ENCODE results near the gene OR10A6. TPM values are rescaled to one million over a fixed set of nuclear protein-coding genes. Genes with fewer than 3 reads are reported as not detected.

Gene OR10A6
- total RNA-seq, 1 donor from 2014 or later: not detected

GRCh38 chr11:7964873-7965272 lies 33.8 kb upstream of the OR10A6 start:
- intact Hi-C loops (cut with DNase I): no loop called here
- Histone ChIP-seq H3K4me3 (no peak overlapping the region), H3K36me3 (no peaks in the 10 kb centered on the region), H3K27me3 (no peaks in the 10 kb centered on the region), H3K4me1 (no peaks in the 10 kb centered on the region), H3K9me3 (no peaks in the 10 kb centered on the region), H3K27ac (peak overlapping the region; percentile 15 to 63)
- TF ChIP-seq CTCF (IDR thresholded peaks at IDR 0.05): no peak
- no peak for DNase-seq (ENCODE audit: low spot score in 2 of 2)

GRCh38 chr11:7964261-7964660 lies 33.2 kb upstream of the OR10A6 start:
- intact Hi-C loops (cut with DNase I): no loop called here
- no peak for TF ChIP-seq CTCF (IDR thresholded peaks at IDR 0.05)
- H3K27me3 ChIP-seq: no peaks in the 10 kb centered on the region
- no peaks in the 10 kb centered on the region for H3K4me1 ChIP-seq
- peak overlapping the region; percentile 15 to 63 for H3K27ac ChIP-seq
- no peaks in the 10 kb centered on the region for H3K36me3 ChIP-seq
- no peak overlapping the region for H3K4me3 ChIP-seq
- no peak for DNase-seq (ENCODE audit: low spot score in 2 of 2)
- H3K9me3 ChIP-seq: no peaks in the 10 kb centered on the region

- H3K9me3 ChIP-seq: no peaks in the 10 kb centered on the region
- no peak overlapping the region for H3K27ac ChIP-seq
- TF ChIP-seq CTCF (IDR thresholded peaks at IDR 0.05): no peak
- H3K36me3 ChIP-seq: no peaks in the 10 kb centered on the region
- no peaks in the 10 kb centered on the region for H3K27me3 ChIP-seq
- H3K4me1 ChIP-seq: no peaks in the 10 kb centered on the region
- no peak overlapping the region for H3K4me3 ChIP-seq
- intact Hi-C loops (cut with DNase I): no loop called here
- no peak for DNase-seq (ENCODE audit: low spot score in 2 of 2)
Measured at GRCh38 chr11:7955191-7955590, 24.1 kb upstream of the OR10A6 start.

GRCh38 chr11:7949934-7950333 lies 18.9 kb upstream of the OR10A6 start:
- H3K4me1 ChIP-seq: no peaks in the 10 kb centered on the region
- intact Hi-C loops (cut with DNase I): no loop called here
- H3K36me3 ChIP-seq: no peaks in the 10 kb centered on the region
- DNase-seq (ENCODE audit: low spot score in 2 of 2): no peak
- no peak overlapping the region for H3K27ac ChIP-seq
- no peak overlapping the region for H3K4me3 ChIP-seq
- TF ChIP-seq CTCF (IDR thresholded peaks at IDR 0.05): no peak
- no peaks in the 10 kb centered on the region for H3K9me3 ChIP-seq
- H3K27me3 ChIP-seq: no peaks in the 10 kb centered on the region

- no peak for TF ChIP-seq CTCF (IDR thresholded peaks at IDR 0.05)
- no peak overlapping the region for H3K4me3 ChIP-seq
Measured at GRCh38 chr11:7944123-7944522, 13.1 kb upstream of the OR10A6 start.

GRCh38 chr11:7941608-7942007 lies 10.5 kb upstream of the OR10A6 start, which contains the start of gene OR10A3:
Gene OR10A3 (minus strand): TSS chr11:7941708. CDS start chr11:7939520, 2,188 bp downstream.
- Histone ChIP-seq H3K27me3 (no peaks in the 10 kb centered on the region), H3K4me3 (no peak within 1 kb of the TSS), H3K27ac (no peak within 1 kb of the TSS), H3K9me3 (peaks cover 3 to 12% of the 10 kb centered on the region in 2 donors), H3K36me3 (no peaks in the 10 kb centered on the region), H3K4me1 (no peaks in the 10 kb centered on the region)
- DNase-seq (ENCODE audit: low spot score in 2 of 2): no peak
- no peak for TF ChIP-seq CTCF (IDR thresholded peaks at IDR 0.05)
- intact Hi-C loops (cut with DNase I): no loop called here

More at GRCh38 chr11:7944123-7944522, 13.1 kb upstream of the OR10A6 start:
- Histone ChIP-seq H3K27me3 (no peaks in the 10 kb centered on the region), H3K4me1 (no peaks in the 10 kb centered on the region), H3K36me3 (no peaks in the 10 kb centered on the region), H3K9me3 (peaks cover 3 to 12% of the 10 kb centered on the region in 2 donors), H3K27ac (no peak overlapping the region)
- intact Hi-C loops (cut with DNase I): no loop called here
- no peak for DNase-seq (ENCODE audit: low spot score in 2 of 2)
